Measurements from ENCODE around the gene GTF2E1. TPM values are rescaled to one million over a fixed set of nuclear protein-coding genes. Genes with fewer than 3 reads are reported as not detected.

GTF2E1 gene
- total and polyA plus RNA-seq, 2 of the 4 experiments (the other 2 are of a cell fraction): 8.2 to 18.5 TPM

GRCh38 chr3:120824613-120825012 is 82.1 kb downstream of the GTF2E1 start:
- in situ Hi-C loops (cut with MboI; ENCODE audit: low sequenced_read_pairs): no loop called here
- no peak overlapping the region for H3K4me2 ChIP-seq (ENCODE audit: low read depth, low read length)
- DNase-seq (no peak), ATAC-seq (ENCODE audit: low read depth) (no peak)
- H3K27ac ChIP-seq (ENCODE audit: insufficient read depth, low read length): no peak overlapping the region
- H3K4me1 ChIP-seq (ENCODE audit: control insufficient read depth, insufficient read depth, low read length): no peaks in the 10 kb centered on the region
- no peak overlapping the region for H3K4ac ChIP-seq (ENCODE audit: low read depth, low read length)
- no peak overlapping the region for H2AFZ ChIP-seq (replicated peaks; ENCODE audit: low read length, poor library complexity)
- no peak overlapping the region for H2BK15ac ChIP-seq (ENCODE audit: low read depth, low read length)
- dilution Hi-C loops (cut with HindIII; ENCODE audit: low sequenced_read_pairs, unreplicated experiment): no loop called here
- TF ChIP-seq CHD1 (IDR thresholded peaks at IDR 0.05; ENCODE audit: low read depth, low read length) (no peak), CTCF (conservative IDR thresholded peaks at IDR 0.05; ENCODE audit: low read depth, low read length) (no peak)
- H3K79me1 ChIP-seq (ENCODE audit: low read depth in 1 of 2, low read length in 2 of 2): no peaks in the 10 kb centered on the region
- ChIA-PET CTCF (interaction anchor here (1.0 kb wide), 1 partner anchor 32 kb away, joined by 3 read pairs; no protein-coding TSS in a partner anchor), POLR2A (ENCODE audit: unreplicated experiment) (no interaction called here)
- H2AK9ac ChIP-seq (replicated peaks; ENCODE audit: low read depth, low read length, poor library complexity): no peak overlapping the region
- H4K5ac ChIP-seq (ENCODE audit: low read depth, low read length): no peak overlapping the region
- no peak overlapping the region for H3K56ac ChIP-seq (ENCODE audit: extremely low read depth, insufficient read depth, low read length)
- H3K18ac ChIP-seq (ENCODE audit: low read depth, low read length): no peak overlapping the region
- no peak overlapping the region for H2AK5ac ChIP-seq (ENCODE audit: low read depth, low read length)
- H2BK120ac ChIP-seq (ENCODE audit: low read depth, low read length): no peak overlapping the region
- WGBS, 2 experiments (ENCODE audit: extremely low coverage in 2 of 2, insufficient read length in 1 of 2): no CpG with 5 or more reads among the region's 1 CpG
- H4K8ac ChIP-seq (ENCODE audit: low read depth in 2 of 2, low read length in 2 of 2): no peak overlapping the region
- H3K14ac ChIP-seq (replicated peaks; ENCODE audit: low read depth, low read length): no peak overlapping the region
- H2BK20ac ChIP-seq (ENCODE audit: low read depth, low read length): no peak overlapping the region
- H3K27me3 ChIP-seq (ENCODE audit: control insufficient read depth, insufficient read depth, low read length): no peaks in the 10 kb centered on the region
- H4K20me1 ChIP-seq (ENCODE audit: insufficient read depth, low read length): no peaks in the 10 kb centered on the region
- no peak overlapping the region for H2BK5ac ChIP-seq (ENCODE audit: low read depth, low read length, poor library complexity, severe bottlenecking)
- no peak overlapping the region for H3K4me3 ChIP-seq (ENCODE audit: insufficient read depth, low read depth, low read length)
- H3K9me3 ChIP-seq (ENCODE audit: control insufficient read depth, insufficient read depth, low read length): no peaks in the 10 kb centered on the region
- no peak overlapping the region for H3K9ac ChIP-seq (ENCODE audit: low read depth, low read length)
- no peaks in the 10 kb centered on the region for H3K36me3 ChIP-seq (ENCODE audit: control insufficient read depth, insufficient read depth, low read length)
- H4K91ac ChIP-seq (ENCODE audit: insufficient read depth, low read depth, low read length): no peak overlapping the region
- intact Hi-C loops (cut with micrococcal nuclease): no loop called here
- no TSS peak for BruUV-seq (replicated peaks)
- no peaks in the 10 kb centered on the region for H3K9me1 ChIP-seq (ENCODE audit: insufficient read depth, low read length)
- no peak overlapping the region for H3K23ac ChIP-seq (ENCODE audit: low read depth, low read length)

Data from IMR-90 (cell line).